Sigmoid colon (tissue), 4 donors: ENCODE measurements around the gene SHBG.

Experiments used
- EP300 ChIP-seq, 4 donors: sonication (generic); formaldehyde crosslinking; IDR thresholded peaks; one replicate each; pipeline ENCODE4 v1.6.1; 2017; ENCODE audit warnings: antibody characterized with exemption in 4 of 4
- POLR2A ChIP-seq, 2 donors: fragments of 450-650 bp; IDR thresholded peaks; one replicate each; pipeline ENCODE4 v1.6.1; 2016; ENCODE audit warnings: antibody characterized with exemption in 2 of 2, mild to moderate bottlenecking in 2 of 2, moderate library complexity in 2 of 2
- POLR2AphosphoS5 ChIP-seq, 4 donors: sonication (generic); formaldehyde crosslinking; IDR thresholded peaks; one replicate each; pipeline ENCODE4 v1.6.1; 2017; ENCODE audit warnings: antibody characterized with exemption in 4 of 4
- TF ChIP-seq, protein P1 (sequence below), 4 experiments: fragments of 450-650 bp in 3 of 4; fragments of 200-600 bp in 1 of 4; IDR thresholded peaks; one replicate each; pipeline ENCODE4 v1.5.1; 2016 to 2019; ENCODE audit warnings: antibody characterized with exemption in 4 of 4, mild to moderate bottlenecking in 3 of 4, moderate library complexity in 2 of 4

DNA sequence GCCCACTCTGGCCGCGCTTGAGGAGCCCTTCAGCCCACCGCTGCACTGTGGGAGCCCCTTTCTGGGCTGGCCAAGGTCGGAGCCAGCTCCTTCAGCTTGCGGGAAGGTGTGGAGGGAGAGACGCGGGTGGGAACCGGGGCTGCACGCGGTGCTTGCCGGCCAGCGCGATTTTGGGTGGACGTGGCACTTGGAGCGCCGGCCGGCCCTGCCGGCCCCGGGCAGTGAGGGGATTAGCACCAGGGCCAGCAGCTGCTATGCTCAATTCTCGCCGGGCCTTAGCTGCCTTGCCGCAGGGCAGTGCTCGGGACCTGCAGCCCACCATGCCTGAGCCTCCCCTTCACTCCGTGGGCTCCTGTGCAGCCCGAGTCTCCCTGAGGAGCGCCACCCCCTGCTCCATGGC is 10.8 kb downstream of the SHBG start:
- TF ChIP-seq, protein P1, sequence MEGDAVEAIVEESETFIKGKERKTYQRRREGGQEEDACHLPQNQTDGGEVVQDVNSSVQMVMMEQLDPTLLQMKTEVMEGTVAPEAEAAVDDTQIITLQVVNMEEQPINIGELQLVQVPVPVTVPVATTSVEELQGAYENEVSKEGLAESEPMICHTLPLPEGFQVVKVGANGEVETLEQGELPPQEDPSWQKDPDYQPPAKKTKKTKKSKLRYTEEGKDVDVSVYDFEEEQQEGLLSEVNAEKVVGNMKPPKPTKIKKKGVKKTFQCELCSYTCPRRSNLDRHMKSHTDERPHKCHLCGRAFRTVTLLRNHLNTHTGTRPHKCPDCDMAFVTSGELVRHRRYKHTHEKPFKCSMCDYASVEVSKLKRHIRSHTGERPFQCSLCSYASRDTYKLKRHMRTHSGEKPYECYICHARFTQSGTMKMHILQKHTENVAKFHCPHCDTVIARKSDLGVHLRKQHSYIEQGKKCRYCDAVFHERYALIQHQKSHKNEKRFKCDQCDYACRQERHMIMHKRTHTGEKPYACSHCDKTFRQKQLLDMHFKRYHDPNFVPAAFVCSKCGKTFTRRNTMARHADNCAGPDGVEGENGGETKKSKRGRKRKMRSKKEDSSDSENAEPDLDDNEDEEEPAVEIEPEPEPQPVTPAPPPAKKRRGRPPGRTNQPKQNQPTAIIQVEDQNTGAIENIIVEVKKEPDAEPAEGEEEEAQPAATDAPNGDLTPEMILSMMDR (IDR thresholded peaks at IDR 0.05), result no peak
- TF ChIP-seq POLR2A (IDR thresholded peaks at IDR 0.05) (no peak), EP300 (IDR thresholded peaks at IDR 0.05) (no peak), POLR2AphosphoS5 (IDR thresholded peaks at IDR 0.05) (no peak)
